ENCODE results near the gene PSPH. TPM values are rescaled to one million over a fixed set of nuclear protein-coding genes. Genes with fewer than 3 reads are reported as not detected.

The PSPH gene
- total RNA-seq, 1 experiment from 2014 or later: 49.3 TPM

- TF ChIP-seq SOX15 (CRISPR knock-in tag; IDR thresholded peaks at IDR 0.05): no peak
- TF ChIP-seq HMGXB4 (CRISPR knock-in tag; IDR thresholded peaks at IDR 0.05): no peak
- no peak for TF ChIP-seq ZNF396 (CRISPR knock-in tag; IDR thresholded peaks at IDR 0.05; ENCODE audit: borderline replicate concordance)
- no peak for TF ChIP-seq ZSCAN18 (CRISPR knock-in tag; IDR thresholded peaks at IDR 0.05)
- no peak for TF ChIP-seq ZBTB43 (CRISPR knock-in tag; IDR thresholded peaks at IDR 0.05)
- TF ChIP-seq SP1 (CRISPR knock-in tag; conservative IDR thresholded peaks at IDR 0.05): no peak
- no peak for TF ChIP-seq JAZF1 (CRISPR knock-in tag; IDR thresholded peaks at IDR 0.05)
- no peak for TF ChIP-seq ZNF532 (CRISPR knock-in tag; IDR thresholded peaks at IDR 0.05; ENCODE audit: borderline replicate concordance)
- TF ChIP-seq TCF7 (CRISPR knock-in tag; IDR thresholded peaks at IDR 0.05; ENCODE audit: low read depth): no peak
- no peak for TF ChIP-seq ZNF263 (CRISPR knock-in tag; IDR thresholded peaks at IDR 0.05; ENCODE audit: low read depth)
- no peak for TF ChIP-seq ZNF138 (CRISPR knock-in tag; conservative IDR thresholded peaks at IDR 0.05)
- H3K36me3 Mint-ChIP-seq: peaks cover 29% of the 10 kb centered on the region
- H3K27me3 Mint-ChIP-seq (ENCODE audit: low read depth): no peaks in the 10 kb centered on the region
- no peaks in the 10 kb centered on the region for H3K9me3 Mint-ChIP-seq
- ATAC-seq (no peak), DNase-seq (ENCODE audit: low spot score) (no peak)
- ChIA-PET POLR2A (no interaction called here), CTCF (no interaction called here)
- no peak overlapping the region for H3K27ac Mint-ChIP-seq
- H3K4me3 Mint-ChIP-seq: no peak overlapping the region
- H3K4me1 Mint-ChIP-seq: peaks cover 3% of the 10 kb centered on the region
Observed at GRCh38 chr7:55975988-55976633, 75.1 kb downstream of the PSPH start.

- H3K27ac Mint-ChIP-seq: no peak overlapping the region
- H3K27me3 Mint-ChIP-seq (ENCODE audit: low read depth): no peaks in the 10 kb centered on the region
- POLR2A ChIA-PET: no interaction called here
- CTCF ChIA-PET: interaction anchor here (1.1 kb wide), 1 partner anchor 10 kb away, joined by 4 read pairs; no protein-coding TSS in a partner anchor
- peaks cover 19% of the 10 kb centered on the region for H3K36me3 Mint-ChIP-seq
- TF ChIP-seq E2F4 (CRISPR knock-in tag; IDR thresholded peaks at IDR 0.05; ENCODE audit: borderline replicate concordance, low read depth): no peak
- no peak for DNase-seq (ENCODE audit: low spot score)
- no peak for ATAC-seq
- peaks cover 10% of the 10 kb centered on the region for H3K4me1 Mint-ChIP-seq
- no peaks in the 10 kb centered on the region for H3K9me3 Mint-ChIP-seq
- H3K4me3 Mint-ChIP-seq: no peak overlapping the region
Observed at GRCh38 chr7:55973747-55974250, 77.4 kb downstream of the PSPH start.
